GM19324 (cell line): ENCODE measurements around the gene ZNF565.
"Not testable (repeated sequence)": the region's sequence is repeated elsewhere in the genome, so short reads cannot be mapped to it uniquely, and the experiment has no call there.

Experiments
- ATAC-seq: cut with Tn5 transposase; IDR thresholded peaks from one replicate; pipeline ENCODE4 v1.9.1; 2021; ENCODE audit warnings: mild to moderate bottlenecking, moderate library complexity; ENCODE audit not compliant: unreplicated experiment, low FRiP score

Gene ZNF565

GRCh38 chr19:36152019-36152351, 62.5 kb downstream of the ZNF565 start:
- no peak for ATAC-seq

- ATAC-seq: no peak
Measured at GRCh38 chr19:36151144-36152018, 63.1 kb downstream of the ZNF565 start.

GRCh38 chr19:36150586-36150985, 63.9 kb downstream of the ZNF565 start:
- ATAC-seq: no peak

- ATAC-seq: no peak
Measured at GRCh38 chr19:36149673-36150406, 64.6 kb downstream of the ZNF565 start.

GRCh38 chr19:36144624-36145023, 69.8 kb downstream of the ZNF565 start:
- no peak for ATAC-seq

GRCh38 chr19:36142496-36142895, 72.0 kb downstream of the ZNF565 start:
- ATAC-seq: no peak

GRCh38 chr19:36142046-36142445, 72.4 kb downstream of the ZNF565 start:
- ATAC-seq: no peak

- ATAC-seq: peak; percentile 34
Measured at GRCh38 chr19:36141039-36141927, 73.2 kb downstream of the ZNF565 start.

- no peak for ATAC-seq
Measured at GRCh38 chr19:36140304-36141038, 74.0 kb downstream of the ZNF565 start.

- peak; percentile 85 for ATAC-seq
Measured at GRCh38 chr19:36139473-36140303, 74.8 kb downstream of the ZNF565 start, which contains the start of gene CAPNS1. Gene CAPNS1, plus strand, starts transcription at chr19:36140066. Its CDS starts 946 bp downstream, at chr19:36141012.

GRCh38 chr19:36139120-36139472, 75.4 kb downstream of the ZNF565 start:
- ATAC-seq: no peak

GRCh38 chr19:36136964-36137686, 77.3 kb downstream of the ZNF565 start:
- ATAC-seq: no peak

GRCh38 chr19:36134867-36135266, 79.6 kb downstream of the ZNF565 start:
- not testable (repeated sequence) for ATAC-seq
